Uterus (tissue), 2 donors: Measurements from ENCODE around the gene RUSF1.

ENCODE experiments used
- CTCF ChIP-seq, 4 experiments: fragments of 200-600 bp in 2 of 4; fragments of 450-650 bp in 2 of 4; sonication (generic) in 2 of 4; IDR thresholded peaks; one replicate each; pipeline ENCODE4 v1.5.1; 2016 to 2019; ENCODE audit warnings: antibody characterized with exemption in 4 of 4, mild to moderate bottlenecking in 2 of 4, moderate library complexity in 1 of 4
- POLR2A ChIP-seq, 2 donors: fragments of 450-650 bp; IDR thresholded peaks; one replicate each; pipeline ENCODE4 v1.6.1; 2016; ENCODE audit warnings: antibody characterized with exemption in 2 of 2, mild to moderate bottlenecking in 1 of 2, moderate library complexity in 1 of 2

DNA sequence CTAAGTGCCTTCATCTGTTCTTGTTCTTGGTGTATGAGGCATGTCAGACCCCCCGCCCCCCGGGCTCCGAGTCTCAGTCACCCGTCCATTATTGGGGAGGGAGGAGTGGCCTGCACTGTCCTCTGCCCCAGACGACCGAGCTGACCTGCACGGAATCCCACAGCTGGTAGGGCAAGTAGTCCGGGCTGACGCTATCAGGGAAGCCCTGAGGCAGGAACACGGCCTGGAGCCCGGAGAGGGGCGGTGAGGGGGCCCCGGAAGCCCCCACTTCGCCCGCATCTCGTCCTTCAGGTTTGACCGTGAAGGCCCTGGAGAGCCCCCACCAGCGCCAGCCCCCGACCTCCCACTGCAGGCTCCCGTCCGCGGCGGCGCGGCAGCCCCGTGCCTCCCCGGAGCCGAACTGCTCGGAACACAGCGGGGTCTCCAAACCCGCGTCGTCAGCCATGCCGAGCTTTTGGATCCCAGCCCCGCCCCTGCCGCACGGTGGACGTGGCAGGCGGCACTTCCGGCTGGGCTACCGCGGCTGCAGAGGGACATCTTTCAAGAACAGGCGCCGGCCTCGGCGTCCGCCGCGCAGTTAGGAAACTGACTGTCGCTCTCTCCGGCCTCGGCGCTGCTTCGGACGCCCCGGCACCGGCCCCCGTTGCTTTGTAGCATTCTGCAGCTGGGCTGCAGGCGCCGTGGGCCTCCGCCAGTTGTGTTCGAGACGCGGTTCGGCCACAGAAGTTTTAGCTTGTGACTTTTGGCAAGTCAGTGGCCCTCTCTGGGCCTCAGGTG is at the start of gene RUSF1:
- TF ChIP-seq CTCF (IDR thresholded peaks at IDR 0.05) (peak in 2 of 4 experiments; percentile 6 to 9), POLR2A (IDR thresholded peaks at IDR 0.05) (peak; percentile 81 to 87)
